HG03432 (cell line): Measurements from ENCODE around the gene ACADVL.
A peak's percentile ranks its signal among the peaks of the same experiment; 100 is the strongest.
"Not testable (repeated sequence)": the region's sequence is repeated elsewhere in the genome, so short reads cannot be mapped to it uniquely, and the experiment has no call there.

Source experiments
- ATAC-seq: cut with Tn5 transposase; IDR thresholded peaks from one replicate; pipeline ENCODE4 v1.9.1; 2021; ENCODE audit warnings: mild to moderate bottlenecking, moderate library complexity; ENCODE audit not compliant: unreplicated experiment

ACADVL gene

DNA sequence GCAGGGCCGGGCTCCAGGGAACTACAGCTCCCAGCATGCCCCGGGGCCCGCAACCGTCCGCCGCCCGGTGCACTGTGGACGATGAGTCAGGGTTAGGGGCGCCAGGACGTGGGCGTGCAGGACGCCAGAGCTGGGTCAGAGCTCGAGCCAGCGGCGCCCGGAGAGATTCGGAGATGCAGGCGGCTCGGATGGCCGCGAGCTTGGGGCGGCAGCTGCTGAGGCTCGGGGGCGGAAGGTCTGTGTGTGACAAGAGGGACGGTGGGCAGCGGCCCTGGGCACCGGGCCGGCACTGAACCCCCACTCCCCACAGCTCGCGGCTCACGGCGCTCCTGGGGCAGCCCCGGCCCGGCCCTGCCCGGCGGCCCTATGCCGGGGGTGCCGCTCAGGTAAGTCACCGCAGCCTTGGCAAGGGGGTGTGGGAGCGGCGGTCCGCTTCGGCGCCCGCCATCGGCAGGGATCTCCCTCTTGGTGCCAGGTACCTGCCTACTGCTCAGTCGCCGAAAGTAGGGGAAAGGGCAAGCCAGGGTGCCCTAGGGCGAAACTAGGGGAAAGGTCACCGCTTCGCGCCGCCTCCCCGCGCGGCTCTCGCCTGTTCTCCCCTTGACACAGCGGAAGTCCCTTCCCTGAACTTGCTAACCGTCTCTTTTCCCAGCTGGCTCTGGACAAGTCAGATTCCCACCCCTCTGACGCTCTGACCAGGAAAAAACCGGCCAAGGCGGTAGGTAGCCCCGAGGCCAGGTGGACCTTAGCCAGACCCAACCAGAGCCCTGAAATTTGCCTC lies at the start of gene ACADVL, which contains the start of gene DLG4:
ACADVL (plus strand) TSS at position 127 of the 781 bp plus-strand sequence; CDS start at position 174, 47 bp downstream.
DLG4 (minus strand) TSS at position 25 of the 781 bp plus-strand sequence.
- peak; percentile 72 for ATAC-seq

DNA sequence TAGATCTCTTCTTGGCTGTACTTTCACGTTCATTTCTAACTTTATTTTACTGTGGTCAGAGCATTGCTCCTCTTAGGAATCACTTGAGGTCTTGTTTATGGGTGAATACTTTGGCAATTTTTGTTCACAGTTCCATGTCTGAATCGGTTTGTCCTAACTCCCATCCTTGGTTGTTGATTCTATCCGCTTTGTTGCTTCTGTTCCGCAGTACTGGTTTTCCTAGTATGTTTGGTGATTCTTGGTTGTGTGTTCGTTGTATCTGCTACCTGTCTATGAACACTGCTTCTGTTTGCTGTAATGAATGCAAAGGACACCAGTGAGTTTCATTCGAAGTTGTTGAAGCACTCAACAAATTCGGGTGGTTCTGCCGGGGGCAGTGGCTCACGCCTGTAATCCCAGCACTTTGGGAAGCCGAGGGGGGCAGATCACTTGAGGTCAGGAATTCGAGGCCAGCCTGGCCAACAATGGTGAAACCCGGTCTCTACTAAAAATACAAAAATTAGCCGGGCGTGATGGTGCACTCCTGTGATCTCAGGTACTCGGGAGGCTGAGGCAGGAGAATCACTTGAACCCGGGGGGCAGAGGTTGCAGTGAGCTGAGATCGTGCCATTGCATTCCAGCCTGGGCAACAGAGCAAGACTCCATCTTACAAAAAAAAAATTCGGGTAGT lies 47.1 kb upstream of the ACADVL start:
- not testable (repeated sequence) for ATAC-seq

DNA sequence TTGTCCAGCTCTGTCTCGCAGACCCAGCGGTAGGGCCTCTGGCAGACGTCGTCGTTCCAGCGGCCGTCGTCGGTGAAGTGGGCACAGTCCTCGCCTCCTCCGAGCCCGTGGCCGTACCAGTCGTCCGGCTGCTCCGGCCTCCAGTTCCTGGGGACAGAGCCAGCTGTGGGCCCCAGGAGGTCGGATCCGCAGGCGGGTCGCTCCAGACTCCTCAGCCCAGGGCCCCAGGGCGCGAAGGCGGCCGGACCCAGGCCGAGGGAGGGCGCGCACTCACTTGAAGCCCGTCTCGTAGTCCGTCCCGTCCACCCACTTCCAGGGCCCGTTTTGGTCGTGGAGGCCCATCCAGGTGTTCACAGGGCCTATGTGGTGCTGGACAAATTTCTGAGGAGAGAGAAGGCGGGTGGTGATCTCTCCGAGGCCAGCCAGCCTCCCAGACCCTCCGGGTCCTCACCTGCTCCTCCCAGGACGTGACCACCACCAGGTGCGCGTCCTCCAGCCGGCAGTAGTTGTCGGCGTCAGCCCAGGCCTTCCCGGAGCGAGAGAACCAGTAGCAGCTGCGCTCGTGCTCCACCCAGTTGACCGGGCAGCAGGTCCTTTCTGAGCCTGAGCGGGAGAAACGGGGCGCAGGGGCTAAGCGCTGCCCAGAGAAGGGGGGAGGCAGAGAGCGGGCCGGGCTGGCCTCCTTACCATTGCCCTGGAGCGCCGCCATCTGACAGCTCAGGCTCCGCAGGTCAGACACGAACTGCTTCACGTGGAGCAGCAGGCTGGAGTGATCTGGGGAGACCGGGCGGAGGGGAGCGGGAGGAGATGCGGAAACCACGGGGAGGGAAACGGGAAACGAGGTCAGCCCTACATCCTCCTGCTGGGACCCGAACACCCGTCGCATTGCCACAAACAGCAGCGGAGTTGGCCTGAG lies 45.8 kb upstream of the ACADVL start:
- ATAC-seq: no peak

DNA sequence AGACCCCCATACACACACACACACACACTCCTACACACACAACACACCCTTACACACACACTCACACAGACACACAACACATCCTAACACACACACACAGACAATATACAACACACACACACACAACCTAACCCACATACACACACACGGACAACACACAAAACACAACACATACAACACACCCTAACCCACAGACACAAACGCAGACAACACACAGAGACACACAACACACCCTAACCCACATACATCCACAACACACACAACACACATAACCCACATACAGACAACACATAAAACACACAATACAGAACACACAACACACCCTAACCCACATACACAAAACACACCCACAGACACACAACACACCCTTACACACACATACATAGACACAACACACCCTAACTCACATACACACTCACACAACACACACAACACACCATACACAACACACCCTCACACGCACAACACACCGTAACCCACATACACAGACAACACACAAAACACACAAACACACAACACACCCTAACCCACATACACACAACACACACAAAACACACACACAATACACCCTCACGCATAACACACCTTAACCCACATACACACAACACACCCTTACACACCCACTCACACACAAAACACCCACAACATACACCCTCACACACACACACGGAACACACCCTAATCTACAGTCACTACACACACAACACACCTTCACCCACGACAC lies 45.0 kb upstream of the ACADVL start:
- ATAC-seq: no peak

DNA sequence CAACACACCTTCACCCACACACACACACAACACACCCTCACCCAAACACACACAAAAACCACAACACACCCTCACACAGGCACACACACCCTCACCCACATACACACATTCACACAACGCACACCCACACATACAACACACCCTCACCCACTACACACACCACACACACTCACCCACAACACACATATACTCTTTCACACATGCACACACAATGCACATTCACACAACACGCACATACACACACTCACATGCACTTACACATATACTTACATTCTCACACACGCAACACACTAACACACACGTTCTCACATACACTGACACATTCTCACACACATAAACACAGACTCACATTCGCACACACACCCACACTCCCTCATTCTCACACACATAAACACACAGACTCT lies 44.4 kb upstream of the ACADVL start:
- ATAC-seq: no peak

DNA sequence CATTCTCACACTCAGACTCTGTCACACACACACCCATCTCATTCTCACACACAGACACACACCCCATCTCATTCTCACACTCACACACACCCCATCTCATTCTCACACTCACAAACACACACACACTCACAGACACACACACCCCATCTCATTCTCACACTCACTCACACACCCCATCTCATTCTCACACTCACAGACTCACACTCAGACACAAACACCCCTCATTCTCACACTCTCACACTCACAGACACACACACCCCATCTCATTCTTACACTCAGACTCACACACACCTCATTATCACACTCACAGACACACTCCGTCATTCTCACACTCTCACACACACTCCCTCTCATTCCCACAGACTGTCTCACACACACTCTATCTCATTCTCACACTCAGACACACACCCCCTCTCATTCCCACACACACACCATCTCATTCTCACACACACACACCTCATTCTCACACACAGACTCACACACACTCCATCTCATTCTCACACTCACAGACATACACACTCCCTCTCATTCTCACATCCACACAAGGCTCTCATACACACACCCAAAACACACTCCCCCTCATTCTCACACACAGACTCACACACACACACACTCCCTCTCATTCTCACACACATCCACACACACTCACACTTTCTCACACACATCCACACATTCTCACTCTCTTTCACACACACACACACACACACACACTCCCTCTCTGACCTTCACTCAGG lies 43.5 kb upstream of the ACADVL start:
- no peak for ATAC-seq

DNA sequence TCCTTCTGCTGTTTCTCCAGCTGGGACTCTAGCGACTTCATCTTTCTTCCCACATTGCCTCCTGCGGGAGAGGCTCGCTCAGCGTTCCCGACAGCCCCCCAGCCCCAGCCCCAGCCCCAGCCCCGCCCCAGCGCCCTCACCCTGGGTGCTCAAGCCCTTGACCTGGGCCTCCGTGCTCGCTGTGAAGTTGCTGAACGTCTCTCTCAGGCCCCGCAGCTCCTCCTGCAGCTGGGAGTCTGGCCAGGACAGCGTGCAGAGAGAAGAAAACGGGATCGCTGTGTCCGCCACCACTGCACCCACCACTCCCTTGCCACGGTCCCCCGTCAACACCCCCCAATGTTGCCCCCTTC lies 42.9 kb upstream of the ACADVL start:
- no peak for ATAC-seq

DNA sequence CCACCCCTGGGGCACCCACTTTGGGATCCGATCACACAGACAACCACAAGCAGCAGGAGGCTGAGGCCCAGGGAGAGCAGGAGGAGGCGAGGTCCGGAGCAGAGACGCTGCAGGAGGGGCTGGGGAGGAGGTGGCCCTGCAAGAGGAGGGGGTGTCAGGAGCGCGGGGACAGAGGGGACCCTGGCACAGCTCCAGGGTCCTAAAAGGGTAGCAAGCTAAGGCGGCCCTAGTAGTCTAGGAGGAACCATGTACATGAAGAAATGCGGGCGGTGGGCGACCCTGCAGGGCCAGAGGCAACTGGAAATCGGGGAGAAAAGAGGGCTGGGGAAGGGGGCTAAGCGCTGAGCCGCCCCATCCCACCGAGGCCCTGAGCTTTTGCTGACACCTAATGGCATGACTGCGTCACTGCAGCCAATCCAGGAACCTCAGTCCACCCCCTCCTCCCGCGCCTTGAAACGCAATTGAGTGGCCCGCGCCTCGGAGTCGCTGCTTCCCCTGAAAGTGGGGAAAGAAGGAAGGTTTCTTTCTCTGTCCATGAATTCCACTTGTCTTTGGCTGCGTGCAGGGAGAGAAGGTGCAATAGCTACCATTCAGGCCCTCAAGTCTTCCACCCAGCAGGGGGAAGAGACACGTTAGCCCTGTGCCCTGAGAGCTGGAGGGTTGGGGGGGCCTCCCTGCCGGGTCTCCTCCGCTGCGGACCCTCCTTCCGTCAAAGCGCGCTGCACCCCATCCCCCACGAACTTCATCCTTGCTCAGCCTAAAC lies 42.4 kb upstream of the ACADVL start:
- no peak for ATAC-seq

DNA sequence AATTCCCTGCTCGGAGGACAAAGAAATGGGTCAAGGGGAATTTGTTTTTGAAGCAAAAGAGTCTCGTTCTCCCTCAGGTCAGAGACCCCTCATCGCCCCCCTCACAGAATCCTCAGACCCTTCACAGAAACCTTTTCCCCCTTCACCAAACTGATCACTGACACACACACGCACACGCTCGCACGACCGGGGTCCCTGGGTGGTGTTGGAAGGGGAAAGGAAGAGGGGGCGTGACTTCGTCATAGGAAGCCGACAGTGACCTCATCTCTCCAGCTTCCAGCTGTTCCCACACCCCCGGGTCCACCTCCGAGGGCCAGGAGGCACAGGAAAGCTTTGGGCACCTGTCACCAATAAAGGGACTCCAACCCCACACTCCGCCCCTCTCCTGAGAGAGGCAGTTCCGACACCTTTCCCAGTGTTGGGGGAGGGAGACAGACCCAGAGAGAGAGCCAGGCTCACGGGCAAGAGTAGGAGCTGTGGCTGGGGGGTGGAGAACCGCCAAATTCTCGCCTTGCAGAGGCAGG lies 41.7 kb upstream of the ACADVL start:
- ATAC-seq: no peak

DNA sequence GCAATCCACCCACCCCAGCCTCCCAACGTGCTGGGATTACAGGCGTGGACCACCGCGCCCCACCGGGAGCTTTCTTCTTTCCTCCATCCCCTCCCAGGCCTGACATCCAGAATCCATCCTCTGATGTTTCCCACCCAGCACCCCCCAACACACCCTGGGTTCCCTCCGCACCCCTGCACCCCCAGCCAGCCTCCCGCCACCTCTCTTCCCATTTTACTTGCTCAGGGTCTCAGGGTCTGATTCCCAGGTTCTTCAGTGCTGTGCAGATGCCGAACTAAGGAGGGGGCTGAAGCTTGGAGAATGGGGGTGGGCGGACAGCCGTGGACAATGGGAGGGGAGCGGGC lies 40.8 kb upstream of the ACADVL start:
- ATAC-seq: no peak

DNA sequence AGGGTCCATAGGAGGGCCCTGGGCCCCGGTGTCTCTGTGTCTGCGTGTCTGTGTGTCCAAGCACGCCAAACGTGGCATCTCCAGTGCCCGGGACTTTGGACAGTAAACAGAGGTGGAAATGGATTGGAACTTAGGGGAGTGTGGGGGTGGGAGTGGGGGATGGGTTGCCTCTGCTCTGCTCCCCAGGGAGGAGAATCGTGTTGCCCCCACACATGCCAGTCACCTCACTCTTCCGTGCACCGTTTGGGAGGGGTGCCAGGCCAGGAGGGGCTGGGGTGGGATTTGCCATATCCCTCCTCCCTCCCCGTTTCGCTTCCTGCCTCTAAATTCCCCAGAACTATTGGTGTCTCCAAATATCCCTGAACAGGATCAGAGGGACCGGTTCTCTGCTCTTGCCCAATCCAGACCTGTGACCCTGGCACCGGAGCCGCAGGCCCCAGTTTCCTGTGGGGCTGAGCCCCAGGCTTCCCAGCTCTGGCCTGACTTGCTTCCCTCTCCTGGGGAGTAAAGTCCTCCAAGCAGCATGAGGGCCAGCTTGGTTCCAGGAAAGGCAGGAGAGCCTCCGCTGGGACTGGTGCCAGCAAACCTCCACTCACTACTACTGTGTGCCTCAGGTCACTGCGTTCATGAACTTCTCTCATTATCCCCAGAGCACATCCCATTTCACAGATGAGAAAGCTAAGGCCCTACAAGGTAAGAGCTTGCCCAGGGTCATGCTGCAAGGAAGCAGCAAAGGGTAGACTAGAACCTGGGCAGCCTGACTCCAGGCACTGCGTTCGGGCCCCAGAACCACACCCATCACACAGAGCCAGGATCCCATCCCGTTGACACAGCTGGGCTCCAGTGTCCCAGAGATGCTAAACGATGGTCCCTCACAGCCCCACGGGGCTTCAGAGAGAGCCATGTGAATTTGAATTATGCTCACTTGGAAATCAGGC lies 40.2 kb upstream of the ACADVL start, which contains the start of gene ASGR1:
ASGR1 (minus strand) TSS at position 54 of the 938 bp plus-strand sequence. CDS start 807 bp downstream, outside the sequence.
- no peak for ATAC-seq

DNA sequence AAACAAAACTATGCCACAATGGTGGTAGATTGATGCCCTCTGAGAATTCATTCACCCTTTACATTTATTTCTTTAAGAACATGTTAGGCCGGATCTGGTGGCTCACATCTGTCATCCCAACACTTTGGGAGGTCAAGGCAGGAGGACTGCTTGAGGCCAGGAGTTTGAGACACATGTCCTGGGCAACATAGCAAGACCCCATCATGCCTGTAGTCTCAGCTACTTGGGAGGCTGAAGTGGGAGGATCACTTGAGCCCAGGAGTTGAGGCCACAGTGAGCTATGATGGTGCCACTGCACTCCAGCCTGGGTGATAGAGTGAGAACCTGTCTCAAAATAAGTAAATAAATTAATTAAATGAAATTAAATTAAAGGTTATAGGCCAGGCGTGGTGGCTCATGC lies 37.6 kb upstream of the ACADVL start:
- ATAC-seq: not testable (repeated sequence)

DNA sequence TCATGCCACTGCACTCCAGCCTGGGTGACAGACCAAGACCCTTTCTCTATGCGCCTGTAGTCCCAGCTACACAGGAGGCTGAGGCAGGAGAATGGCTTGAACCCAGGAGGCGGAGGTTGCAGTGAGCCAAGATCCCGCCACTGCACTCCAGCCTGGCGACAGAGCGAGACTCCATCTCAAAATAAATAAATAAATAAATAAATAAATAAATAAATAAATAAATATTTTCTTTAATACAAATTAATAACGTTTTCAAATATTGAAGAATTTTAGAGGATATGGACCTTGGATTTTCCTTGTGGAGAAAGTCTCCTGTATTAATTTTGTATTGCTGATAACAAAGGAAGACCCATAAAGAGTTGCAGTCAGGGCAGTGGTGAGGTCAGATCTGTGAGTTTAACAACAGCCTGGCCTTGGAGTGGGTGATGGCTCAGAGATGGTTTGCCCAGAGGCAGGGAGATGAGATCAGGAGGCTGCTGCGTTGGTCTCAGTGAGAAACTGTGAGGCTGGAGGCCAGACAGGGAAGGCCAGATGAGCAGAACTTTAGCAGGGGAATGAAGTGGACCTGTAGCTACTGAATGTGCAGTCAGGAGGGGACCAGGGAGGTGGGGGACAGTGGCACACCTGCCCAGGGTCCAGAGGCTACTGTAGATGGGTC lies 36.2 kb upstream of the ACADVL start:
- no peak for ATAC-seq

DNA sequence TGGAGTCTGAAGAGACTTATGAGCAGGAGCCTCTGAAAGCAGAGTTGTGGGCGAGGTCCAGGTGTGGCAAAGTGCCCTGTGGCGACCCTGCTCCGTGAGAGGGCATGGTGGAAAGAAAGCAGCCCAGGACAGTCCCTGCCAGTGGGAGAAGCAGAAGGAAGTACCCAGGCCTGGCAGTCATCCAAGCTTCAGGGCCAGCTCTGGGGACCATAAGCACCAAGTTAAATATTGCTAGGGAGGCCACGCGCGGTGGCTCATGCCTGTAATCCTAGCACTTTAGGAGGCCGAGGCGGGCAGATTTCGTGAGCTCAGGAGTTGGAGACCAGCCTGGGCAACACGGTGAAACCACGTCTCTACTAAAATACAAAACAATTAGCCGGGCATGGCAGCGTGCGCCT lies 35.6 kb upstream of the ACADVL start:
- ATAC-seq: no peak

DNA sequence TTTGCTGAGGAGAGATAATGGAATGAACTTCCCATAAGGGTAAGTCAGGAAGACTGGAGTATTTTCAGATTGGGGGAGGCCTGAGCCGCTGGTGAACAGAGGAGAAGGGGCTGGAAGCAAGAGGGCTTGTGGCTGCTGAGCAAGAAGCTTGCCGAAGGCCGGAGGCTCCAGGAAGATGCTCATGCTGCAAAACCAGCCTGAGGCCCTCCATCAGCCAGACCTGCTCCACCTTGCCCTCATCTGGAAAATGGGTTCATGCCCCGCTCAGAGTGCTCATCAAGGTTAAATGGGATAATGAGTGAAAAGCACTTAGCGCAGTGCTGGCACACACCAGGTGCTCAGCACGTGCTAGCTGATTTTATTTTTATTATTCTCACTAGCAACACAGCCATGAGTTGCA lies 35.1 kb upstream of the ACADVL start:
- ATAC-seq: no peak

DNA sequence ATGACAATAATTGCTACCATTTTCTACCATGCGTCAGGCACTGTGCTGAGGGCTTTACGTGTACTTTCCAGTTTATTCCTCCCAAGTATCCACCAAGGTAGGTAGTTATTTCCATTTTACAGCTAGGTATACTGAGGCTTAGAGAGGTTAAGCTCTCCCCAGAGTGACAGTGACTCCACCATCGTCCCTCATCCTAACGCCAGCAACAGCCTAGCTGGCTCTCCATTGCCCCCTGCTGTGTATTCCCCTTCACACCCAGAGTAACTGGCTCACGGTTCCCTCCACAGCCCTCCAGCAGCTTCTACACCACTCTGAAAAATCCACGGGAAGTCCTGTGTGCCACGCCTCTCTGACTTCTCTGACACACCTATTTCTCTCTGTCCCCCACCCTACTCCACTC lies 33.5 kb upstream of the ACADVL start:
- ATAC-seq: no peak

DNA sequence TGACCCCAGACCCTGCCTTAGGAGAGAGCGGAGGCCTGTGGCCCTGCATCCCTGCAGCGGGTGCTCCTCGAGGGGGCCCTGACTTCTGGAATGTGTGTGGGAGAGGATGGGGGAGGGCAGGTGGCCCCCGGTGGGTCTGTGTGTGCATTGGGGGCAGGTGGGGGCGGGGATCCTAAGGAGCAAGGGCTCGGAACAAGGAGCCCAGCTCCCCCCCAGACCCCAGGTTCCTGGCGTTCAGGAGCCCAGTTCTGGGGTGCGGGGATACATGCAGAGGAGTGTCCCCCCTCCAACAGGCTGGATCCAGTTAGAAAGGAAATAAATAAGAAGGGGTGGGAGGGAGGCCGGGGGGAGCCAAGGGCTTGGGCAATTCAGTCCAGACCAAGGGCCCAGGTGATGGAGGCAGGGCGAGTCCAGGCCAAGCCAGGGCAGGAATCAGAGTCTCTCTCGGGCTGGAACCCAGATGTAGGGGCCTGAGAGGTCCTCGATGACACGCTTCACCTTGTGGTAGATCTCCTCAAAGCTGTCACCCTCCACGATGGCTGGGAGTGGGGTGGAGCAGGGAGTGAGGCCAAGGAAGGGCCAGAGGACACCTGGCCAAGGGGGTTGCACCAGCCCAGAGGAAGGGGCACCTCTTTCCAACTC lies 29.3 kb upstream of the ACADVL start:
- no peak for ATAC-seq
